Lower leg skin (tissue), 4 donors: ENCODE measurements around the gene GTPBP10. TPM values are rescaled to one million over a fixed set of nuclear protein-coding genes. Genes with fewer than 3 reads are reported as not detected.

Experiments used
- DNase-seq, 2 donors: peaks; one replicate each; pipeline ENCODE4 v3.0.0-alpha.2; 2019; ENCODE audit warnings: low spot score in 2 of 2
- H3K4me3 ChIP-seq: fragments of 200-600 bp; sonication (generic); 2 replicates; pipeline ENCODE4 v1.5.1; 2017; ENCODE audit warnings: mild to moderate bottlenecking, low read depth; ENCODE audit not compliant: poor library complexity, severe bottlenecking
- POLR2A ChIP-seq, 2 donors: fragments of 450-650 bp; IDR thresholded peaks; one replicate each; pipeline ENCODE4 v1.6.1; 2016 to 2017; ENCODE audit warnings: antibody characterized with exemption in 2 of 2, mild to moderate bottlenecking in 1 of 2, moderate library complexity in 1 of 2
- WGBS, 2 donors: methylation state at CpG; one replicate each; pipeline ENCODE4 v1.1.5; 2018; 5-methylcytosine and 5-hydroxymethylcytosine counted together
- intact Hi-C: fragments of 100-400 bp; cut with DNase I; formaldehyde crosslinking; loops from one replicate; pipeline ENCODE4 v1.15.0; 2023; ENCODE audit warnings: low total_unique reads
- total RNA-seq, 4 donors: library from RNA; depleted of rRNA; stranded (reverse); fragments of >200 nt; gene quantifications; one replicate each; pipeline ENCODE4 v1.1.0, GENCODE V29; 2016
- TF ChIP-seq, protein P1 (sequence below), 3 donors: fragments of 450-650 bp; IDR thresholded peaks; one replicate each; pipeline ENCODE4 v1.5.1; 2016; ENCODE audit warnings: antibody characterized with exemption in 3 of 3, mild to moderate bottlenecking in 3 of 3, moderate library complexity in 2 of 3

GTPBP10 gene
- total RNA-seq, 4 donors from 2014 or later, result 11.6 to 26.2 (median 15.3) TPM

DNA sequence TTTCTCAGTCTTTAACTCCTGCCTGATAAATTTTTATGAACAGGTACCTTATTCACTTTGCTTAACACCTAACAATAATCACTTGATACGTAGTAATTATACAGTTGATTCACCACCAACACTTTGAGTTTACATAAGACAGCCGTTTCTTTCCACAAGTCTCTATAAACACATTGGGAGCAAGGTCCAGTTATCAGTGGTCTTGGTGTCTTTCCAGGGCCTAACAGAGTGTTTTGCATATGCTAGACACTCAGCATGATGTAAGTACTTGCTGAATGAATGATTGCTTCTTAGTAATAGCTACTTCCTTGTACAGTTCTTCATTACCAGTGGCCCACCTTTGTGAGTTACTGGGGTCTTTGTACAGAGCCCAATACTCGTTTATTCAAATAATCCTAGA lies 63.2 kb downstream of the GTPBP10 start:
- intact Hi-C loops, result loop anchor here (10.0 kb wide), 1 partner anchor 245 kb away; no protein-coding TSS in a partner anchor
- H3K4me3 ChIP-seq, result no peak overlapping the region
- WGBS, 2 donors, result 86 to 92% methylated on average over 3 of the region's 3 CpGs
- TF ChIP-seq POLR2A (IDR thresholded peaks at IDR 0.05), result no peak
- TF ChIP-seq, protein P1, sequence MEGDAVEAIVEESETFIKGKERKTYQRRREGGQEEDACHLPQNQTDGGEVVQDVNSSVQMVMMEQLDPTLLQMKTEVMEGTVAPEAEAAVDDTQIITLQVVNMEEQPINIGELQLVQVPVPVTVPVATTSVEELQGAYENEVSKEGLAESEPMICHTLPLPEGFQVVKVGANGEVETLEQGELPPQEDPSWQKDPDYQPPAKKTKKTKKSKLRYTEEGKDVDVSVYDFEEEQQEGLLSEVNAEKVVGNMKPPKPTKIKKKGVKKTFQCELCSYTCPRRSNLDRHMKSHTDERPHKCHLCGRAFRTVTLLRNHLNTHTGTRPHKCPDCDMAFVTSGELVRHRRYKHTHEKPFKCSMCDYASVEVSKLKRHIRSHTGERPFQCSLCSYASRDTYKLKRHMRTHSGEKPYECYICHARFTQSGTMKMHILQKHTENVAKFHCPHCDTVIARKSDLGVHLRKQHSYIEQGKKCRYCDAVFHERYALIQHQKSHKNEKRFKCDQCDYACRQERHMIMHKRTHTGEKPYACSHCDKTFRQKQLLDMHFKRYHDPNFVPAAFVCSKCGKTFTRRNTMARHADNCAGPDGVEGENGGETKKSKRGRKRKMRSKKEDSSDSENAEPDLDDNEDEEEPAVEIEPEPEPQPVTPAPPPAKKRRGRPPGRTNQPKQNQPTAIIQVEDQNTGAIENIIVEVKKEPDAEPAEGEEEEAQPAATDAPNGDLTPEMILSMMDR (IDR thresholded peaks at IDR 0.05), result no peak
- DNase-seq, result no peak

DNA sequence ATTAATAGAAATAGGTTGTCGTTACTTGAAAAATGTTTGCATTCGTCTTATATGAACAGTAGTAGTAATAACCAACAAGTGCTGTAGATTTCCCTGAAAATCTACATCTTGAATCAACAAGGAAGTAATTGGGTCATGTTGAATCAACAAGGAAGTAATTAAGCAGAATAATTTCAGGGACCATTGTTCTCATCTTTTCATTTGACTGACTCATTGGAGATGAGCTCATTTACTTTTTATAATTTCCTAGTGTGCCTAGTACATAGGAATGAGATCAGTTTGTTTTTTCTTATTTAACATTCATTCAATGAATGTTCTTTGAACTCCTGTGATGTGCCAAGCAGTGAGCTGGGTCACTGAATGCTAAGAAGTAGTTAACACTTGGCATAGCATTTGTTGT lies 65.0 kb downstream of the GTPBP10 start:
- H3K4me3 ChIP-seq, result no peak overlapping the region
- intact Hi-C loops, result loop anchor here (10.0 kb wide), 1 partner anchor 247 kb away; no protein-coding TSS in a partner anchor
- DNase-seq, result no peak
- 67 to 84% methylated on average over 2 of the region's 2 CpGs for WGBS, 2 donors
- TF ChIP-seq, protein P1 (IDR thresholded peaks at IDR 0.05), result no peak
- TF ChIP-seq POLR2A (IDR thresholded peaks at IDR 0.05), result no peak

DNA sequence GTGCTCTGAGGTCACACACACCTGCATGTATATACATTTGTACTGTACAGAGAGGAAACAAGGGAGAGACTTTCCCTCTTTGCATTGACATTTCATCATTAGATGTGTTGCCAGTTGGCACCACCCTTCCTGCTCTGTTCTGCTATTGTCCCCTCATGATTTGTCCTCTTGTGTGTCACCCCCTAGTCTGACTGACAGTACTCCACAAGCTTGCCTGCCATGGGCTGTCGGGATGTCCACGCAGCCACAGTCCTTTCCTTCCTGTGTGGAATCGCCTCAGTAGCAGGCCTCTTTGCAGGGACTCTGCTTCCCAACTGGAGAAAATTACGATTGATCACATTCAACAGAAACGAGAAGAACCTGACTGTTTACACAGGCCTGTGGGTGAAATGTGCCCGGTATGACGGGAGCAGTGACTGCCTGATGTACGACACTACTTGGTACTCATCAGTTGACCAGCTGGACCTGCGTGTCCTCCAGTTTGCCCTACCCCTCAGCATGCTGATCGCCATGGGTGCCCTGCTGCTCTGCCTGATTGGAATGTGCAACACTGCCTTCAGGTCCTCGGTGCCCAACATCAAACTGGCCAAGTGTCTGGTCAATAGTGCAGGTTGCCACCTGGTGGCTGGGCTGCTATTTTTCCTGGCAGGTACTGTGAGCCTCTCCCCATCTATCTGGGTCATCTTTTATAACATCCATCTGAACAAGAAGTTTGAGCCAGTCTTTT lies 66.1 kb downstream of the GTPBP10 start:
- intact Hi-C loops, result loop anchor here (10.0 kb wide), 1 partner anchor 248 kb away; no protein-coding TSS in a partner anchor
- WGBS, 2 donors, result 89 to 96% methylated on average over 11 of the region's 11 CpGs
- TF ChIP-seq, protein P1 (IDR thresholded peaks at IDR 0.05), result no peak
- TF ChIP-seq POLR2A (IDR thresholded peaks at IDR 0.05), result no peak
- H3K4me3 ChIP-seq, result no peak overlapping the region
- no peak for DNase-seq

DNA sequence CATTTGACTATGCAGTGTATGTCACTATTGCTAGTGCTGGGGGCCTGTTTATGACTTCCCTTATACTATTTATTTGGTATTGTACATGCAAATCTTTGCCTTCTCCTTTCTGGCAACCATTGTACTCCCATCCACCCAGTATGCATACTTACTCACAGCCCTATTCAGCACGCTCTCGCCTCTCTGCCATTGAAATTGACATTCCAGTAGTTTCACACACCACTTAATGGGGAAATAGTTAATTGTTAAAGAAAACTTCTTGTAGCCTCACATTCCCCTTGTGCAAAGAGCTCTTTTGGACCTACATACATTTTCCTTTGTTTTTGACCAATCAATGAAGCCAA lies 66.6 kb downstream of the GTPBP10 start:
- intact Hi-C loops, result loop anchor here (10.0 kb wide), 1 partner anchor 248 kb away; no protein-coding TSS in a partner anchor
- no peak overlapping the region for H3K4me3 ChIP-seq
- 94 to 95% methylated on average over 2 of the region's 2 CpGs for WGBS, 2 donors
- TF ChIP-seq POLR2A (IDR thresholded peaks at IDR 0.05), result no peak
- TF ChIP-seq, protein P1 (IDR thresholded peaks at IDR 0.05), result no peak
- DNase-seq, result no peak

DNA sequence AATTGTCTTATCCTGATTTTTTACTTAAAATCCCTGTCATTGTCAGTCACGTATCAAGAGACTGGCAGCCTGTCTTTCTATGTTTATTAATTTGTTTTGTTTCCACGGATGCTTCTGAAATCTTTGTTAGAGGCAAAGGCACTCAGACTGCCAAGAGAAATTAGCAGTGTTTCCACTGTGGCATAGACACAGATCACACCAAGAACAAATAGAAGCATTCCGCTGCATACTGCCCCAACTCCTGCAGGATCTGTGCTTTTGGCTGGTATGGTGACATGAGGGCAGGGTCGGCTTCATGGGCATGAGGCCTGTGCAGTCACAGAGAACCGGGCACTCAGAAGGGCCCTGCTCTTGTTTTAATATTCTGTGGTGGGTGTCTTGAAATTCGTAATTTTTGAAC lies 75.1 kb downstream of the GTPBP10 start:
- intact Hi-C loops, result no loop called here
- DNase-seq, result no peak
- 40 to 41% methylated on average over 6 of the region's 6 CpGs for WGBS, 2 donors
- H3K4me3 ChIP-seq, result no peak overlapping the region
- TF ChIP-seq, protein P1 (IDR thresholded peaks at IDR 0.05), result no peak
- TF ChIP-seq POLR2A (IDR thresholded peaks at IDR 0.05), result no peak
